Fibroblast of skin of scalp (primary cell): ENCODE measurements around the gene DUSP6. TPM values are rescaled to one million over a fixed set of nuclear protein-coding genes. Genes with fewer than 3 reads are reported as not detected.

Source experiments
- DNase-seq: peaks from one replicate; pipeline ENCODE4 v3.0.0-alpha.2; 2013
- polyA plus RNA-seq, 2 experiments: library from polyadenylated mRNA; unstranded; fragments of 120-200 nt; gene quantifications; one replicate each; pipeline ENCODE4 v1.2.1, GENCODE V29; 2013; ENCODE audit not compliant: insufficient read length in 2 of 2

DUSP6 gene
- 2.0 TPM for polyA plus RNA-seq (2013, experiment 1 of 2; ENCODE audit: insufficient read length)
- polyA plus RNA-seq (2013, experiment 2 of 2; ENCODE audit: insufficient read length) = 3.2 TPM

GRCh38 chr12:89352492-89353187 is at the start of gene DUSP6:
Gene DUSP6 (minus strand): TSS chr12:89352501. CDS start chr12:89352039, 462 bp downstream.
- peak; percentile 98 for DNase-seq

DNA sequence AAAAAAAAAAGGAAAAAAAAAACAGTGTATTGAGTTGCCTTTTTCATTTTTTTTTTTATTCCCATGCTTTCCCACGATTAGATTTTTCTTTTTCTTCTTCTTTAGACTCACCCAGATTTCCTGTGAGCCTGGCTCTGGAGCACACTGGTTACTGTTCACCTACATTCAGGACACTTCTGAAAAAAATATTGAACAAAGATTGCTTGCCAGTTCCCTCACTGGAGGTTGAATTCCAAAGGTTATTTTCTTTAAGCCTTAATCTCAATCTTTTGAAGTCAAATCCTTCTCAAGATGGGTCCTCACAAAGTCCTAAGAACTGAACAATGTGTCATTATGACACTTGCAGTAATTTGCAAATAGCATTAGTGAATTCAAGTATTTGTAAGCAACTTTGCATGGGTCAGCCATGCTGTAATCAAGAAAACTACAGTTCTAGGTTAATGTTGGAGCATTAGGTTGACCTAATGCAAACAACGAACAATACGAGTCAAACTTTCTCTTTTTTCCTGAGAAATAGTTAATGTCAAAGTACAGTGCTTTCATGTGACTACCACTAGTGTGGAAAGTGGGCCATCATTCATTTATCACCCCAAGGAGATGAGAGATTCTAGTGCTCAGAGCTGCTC is 49.2 kb upstream of the DUSP6 start:
- no peak for DNase-seq

DNA sequence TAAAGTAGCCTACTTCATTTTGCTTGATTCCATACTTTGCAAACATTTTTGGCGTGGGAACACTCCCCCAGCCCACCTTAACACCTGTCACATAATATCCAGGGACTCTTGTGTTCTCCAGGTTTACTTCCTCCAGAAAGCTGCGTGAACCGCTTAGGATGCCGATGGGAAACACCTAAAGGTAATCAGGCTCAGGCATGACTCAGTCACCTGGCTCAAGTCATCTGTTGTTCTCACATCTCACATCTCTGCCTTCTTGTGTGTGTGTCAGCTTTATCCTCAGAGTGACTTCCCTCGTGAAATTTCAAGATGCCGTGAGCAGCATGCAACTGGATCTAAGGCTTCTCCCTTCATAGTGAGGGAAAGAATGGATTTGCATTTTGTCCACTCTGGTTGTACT is 48.1 kb upstream of the DUSP6 start:
- no peak for DNase-seq

- DNase-seq = no peak
These were observed 43.4 kb upstream of the DUSP6 start for GRCh38 chr12:89395712-89396111.

GRCh38 chr12:89393551-89394121 is 41.3 kb upstream of the DUSP6 start:
- no peak for DNase-seq

DNA sequence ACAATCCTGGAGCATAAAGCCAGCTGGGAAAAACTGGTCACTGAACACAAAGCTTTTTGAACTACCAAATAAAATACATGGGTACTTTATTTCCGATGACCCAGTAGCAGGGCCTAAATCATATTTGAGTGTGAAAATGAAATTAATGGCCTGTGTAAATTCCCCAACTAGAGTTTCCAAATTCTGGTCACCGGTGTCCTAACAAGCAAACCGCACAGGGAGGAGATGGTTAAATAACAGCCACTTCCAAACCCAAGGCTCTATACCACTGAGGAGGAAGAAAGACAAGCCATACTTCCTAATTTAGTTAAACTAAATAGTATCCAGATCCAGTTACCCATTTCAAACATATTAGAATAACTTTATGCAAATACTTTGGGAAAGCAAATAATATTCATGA is 40.1 kb upstream of the DUSP6 start:
- no peak for DNase-seq

DNA sequence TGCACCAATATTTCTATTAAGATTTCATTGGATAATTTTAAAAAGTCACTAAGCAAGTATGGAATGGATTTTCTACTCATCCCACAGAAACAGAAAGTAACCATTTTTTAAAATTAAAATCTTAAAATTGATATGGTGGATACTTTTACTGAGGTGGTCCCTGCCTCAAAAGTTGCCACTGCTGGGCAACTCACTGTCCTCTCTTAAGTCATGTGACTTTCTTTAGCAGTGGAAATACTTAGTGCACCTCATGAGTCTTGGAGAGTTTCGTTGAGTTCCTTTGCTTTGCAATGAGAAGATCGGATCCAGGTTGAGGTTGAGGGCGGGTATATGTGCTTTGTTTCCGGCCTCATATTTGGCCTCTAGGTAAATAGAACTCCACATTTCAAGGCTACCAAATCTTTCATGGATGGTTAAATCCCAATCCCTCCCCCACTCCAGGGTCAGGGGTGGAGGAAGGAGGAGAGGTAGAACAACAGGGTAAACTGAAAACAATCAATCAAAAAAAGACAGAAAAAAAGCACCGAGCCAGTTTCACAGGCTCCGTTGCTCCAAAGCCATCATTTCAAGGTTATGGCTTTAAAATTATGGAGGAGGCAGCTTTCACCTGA is 39.5 kb upstream of the DUSP6 start:
- DNase-seq = no peak

DNA sequence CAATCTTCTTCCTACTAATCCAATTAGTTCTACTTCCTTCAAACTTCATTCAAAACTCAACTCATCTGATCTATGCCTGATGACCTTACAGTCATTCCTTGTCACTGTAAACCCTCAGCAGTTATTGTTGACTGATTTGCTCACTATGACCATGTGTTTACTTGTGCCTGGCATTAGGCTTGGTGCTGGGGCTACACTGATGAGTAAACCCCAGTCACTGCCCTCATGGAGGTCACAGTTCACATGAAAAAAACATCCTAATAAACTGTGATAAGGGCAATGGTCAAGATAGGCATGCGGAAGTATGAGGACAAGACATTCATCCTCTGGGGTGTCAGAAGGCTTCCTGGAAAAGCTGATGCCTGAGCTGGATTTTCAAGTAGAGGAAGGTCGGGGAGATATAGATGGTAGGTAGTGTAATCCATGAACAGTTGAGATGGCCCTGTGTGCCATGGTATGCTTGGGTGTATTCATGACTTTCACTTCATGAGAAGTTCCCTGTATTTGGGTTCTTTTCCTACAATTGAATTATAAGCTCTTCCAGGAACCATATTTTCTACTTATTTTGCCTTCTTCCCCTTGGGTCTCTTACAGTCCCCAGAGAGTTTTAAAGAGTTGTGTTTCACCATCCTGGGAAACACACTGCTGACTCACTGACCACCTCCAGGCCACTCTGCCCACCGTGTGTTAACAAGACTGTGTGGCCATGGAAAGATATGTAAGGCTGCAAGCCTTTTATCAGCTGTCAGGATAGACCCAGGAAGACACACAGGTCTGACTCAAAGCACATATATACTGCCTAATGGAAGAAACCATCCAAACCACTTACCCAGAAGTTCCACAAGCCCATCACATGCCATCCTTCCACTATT is 38.7 kb upstream of the DUSP6 start:
- peak; percentile 57 for DNase-seq

- DNase-seq = no peak
These were observed 37.7 kb upstream of the DUSP6 start for GRCh38 chr12:89389755-89390661.

- no peak for DNase-seq
These were observed 33.8 kb upstream of the DUSP6 start for GRCh38 chr12:89386138-89386537.

DNA sequence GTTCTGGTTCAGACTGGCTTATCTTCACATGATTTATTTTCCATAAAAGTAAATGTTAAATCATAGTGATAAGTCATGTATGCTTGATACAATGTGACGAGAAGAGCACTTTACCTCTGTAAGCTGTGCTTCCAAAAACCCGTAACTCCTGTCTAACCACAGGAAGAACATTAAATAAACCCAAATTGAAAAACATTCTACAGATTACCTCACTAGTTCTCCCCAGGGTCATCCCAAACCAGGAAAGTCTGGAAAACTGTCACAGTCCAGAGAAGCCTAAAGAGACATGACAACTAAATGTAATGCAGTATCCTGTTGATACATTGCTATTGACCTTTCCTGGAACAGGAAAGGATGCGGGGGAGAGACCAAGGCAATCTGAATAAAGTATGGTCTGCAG is 32.5 kb upstream of the DUSP6 start:
- DNase-seq = no peak

- peak; percentile 76 for DNase-seq
These were observed 31.9 kb upstream of the DUSP6 start for GRCh38 chr12:89384050-89384758.

GRCh38 chr12:89383235-89384049 is 31.1 kb upstream of the DUSP6 start:
- no peak for DNase-seq

DNA sequence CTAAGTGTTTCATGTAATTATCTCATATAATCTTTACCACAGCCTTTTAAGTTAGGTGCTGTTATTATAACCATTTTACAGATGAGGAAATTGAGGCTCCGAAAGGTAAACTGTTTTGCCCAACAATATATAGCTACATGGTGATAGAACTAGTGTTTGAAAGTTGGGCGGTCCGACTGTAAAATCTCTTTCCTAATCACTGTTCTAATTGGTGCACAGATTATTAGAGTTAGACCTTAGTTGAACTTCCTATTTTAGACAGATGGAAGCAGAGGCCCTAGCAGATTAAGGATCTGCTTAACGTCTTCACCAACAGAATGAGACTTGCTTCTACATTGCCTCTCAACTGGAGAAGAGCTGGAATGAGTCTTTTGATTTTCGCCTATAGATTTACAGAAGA is 30.0 kb upstream of the DUSP6 start:
- DNase-seq = no peak

GRCh38 chr12:89379839-89380467 is 27.7 kb upstream of the DUSP6 start:
- no peak for DNase-seq

- DNase-seq = no peak
These were observed 27.0 kb upstream of the DUSP6 start for GRCh38 chr12:89379148-89379838.

DNA sequence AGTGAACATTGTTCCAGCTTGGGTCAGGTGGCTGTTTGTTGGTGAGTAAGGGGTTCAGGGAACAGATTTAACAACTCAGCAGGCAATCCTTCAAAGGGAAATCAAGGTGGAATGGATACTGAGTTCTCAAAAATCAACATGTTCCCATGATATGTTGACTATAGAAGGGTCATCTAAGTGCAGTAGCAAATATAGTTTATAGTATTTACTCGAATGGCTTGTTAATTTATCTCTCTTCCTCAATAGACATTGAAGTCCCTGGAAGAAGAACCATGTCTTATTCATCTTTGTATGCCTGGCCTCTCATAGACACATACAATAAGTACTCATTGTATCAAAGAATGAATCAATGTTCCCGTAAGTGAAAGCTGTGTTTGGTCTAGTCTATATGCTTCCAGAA is 24.5 kb upstream of the DUSP6 start:
- DNase-seq = no peak

DNA sequence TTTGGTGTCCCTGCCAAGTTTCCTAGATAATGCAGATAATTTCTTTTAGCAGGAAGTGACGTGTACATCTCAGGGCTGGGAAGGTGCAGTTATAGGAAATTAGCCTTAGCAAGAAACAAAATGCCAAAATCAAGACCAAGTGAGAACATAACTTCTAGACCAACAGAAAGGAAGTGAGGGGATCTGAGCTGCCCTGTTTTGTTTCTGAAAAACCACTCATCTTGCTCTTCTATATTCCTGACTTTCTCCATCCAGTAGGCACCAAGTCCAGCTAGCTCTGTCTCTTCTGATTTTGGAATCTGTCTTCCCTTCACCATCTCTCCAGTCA is 23.9 kb upstream of the DUSP6 start:
- no peak for DNase-seq
